B cell (primary cell): ENCODE measurements around the gene SLC37A4. TPM values are rescaled to one million over a fixed set of nuclear protein-coding genes. Genes with fewer than 3 reads are reported as not detected.
A peak's percentile ranks its signal among the peaks of the same experiment; 100 is the strongest.
"Not testable (repeated sequence)": the region's sequence is repeated elsewhere in the genome, so short reads cannot be mapped to it uniquely, and the experiment has no call there.

Experiments
- ATAC-seq: fragments of 200-7000 bp; cut with Tn5 transposase; one replicate; pipeline ENCODE4 v1.10.0; 2021; ENCODE audit warnings: low read depth, mild to moderate bottlenecking, moderate number of reproducible peaks, moderate library complexity
- CTCF ChIA-PET: fragments of 350-600 bp; sonication (Branson Sonifier 250); formaldehyde crosslinking; loops from one replicate; lab custom pipeline; 2021; ENCODE audit warnings: antibody characterized with exemption, inconsistent platforms; lab: Charles Lee
- POLR2A ChIA-PET: fragments of 350-600 bp; sonication (Branson Sonifier 250); formaldehyde crosslinking; loops from one replicate; lab custom pipeline; 2021; ENCODE audit warnings: antibody characterized with exemption; lab: Charles Lee
- DNase-seq: peaks from one replicate; pipeline ENCODE4 v3.0.0; 2013
- H2AFZ ChIP-seq: 2 replicates; pipeline ENCODE4 v1.6.1; 2012; ENCODE audit warnings: mild to moderate bottlenecking, low read depth, low read length; ENCODE audit not compliant: insufficient read depth, poor library complexity, severe bottlenecking
- H3K27ac ChIP-seq, 2 donors: 1 replicate in 1 of 2; 2 replicates in 1 of 2; pipeline ENCODE4 v1.5.1; 2012 to 2013; ENCODE audit warnings: low read length in 2 of 2, mild to moderate bottlenecking in 2 of 2, moderate library complexity in 1 of 2
- H3K27me3 ChIP-seq, 4 experiments: fragments of 200-600 bp in 1 of 4; sonication (generic) in 1 of 4; replicated peaks in 1 of 4; 1 replicate in 2 of 4; 2 replicates in 2 of 4; pipeline versions ENCODE4 v1.6.1 to v1.7.0; 2013 to 2016; ENCODE audit warnings: low read length in 3 of 4, mild to moderate bottlenecking in 2 of 4, mixed read lengths in 1 of 4, moderate library complexity in 1 of 4; ENCODE audit not compliant: insufficient read depth in 4 of 4, control insufficient read depth in 3 of 4; ENCODE audit errors: control extremely low read depth in 1 of 4
- H3K36me3 ChIP-seq, 2 experiments: replicated peaks in 1 of 2; 1 replicate in 1 of 2; 2 replicates in 1 of 2; pipeline versions ENCODE4 v1.6.1 to v1.7.1; 2013; ENCODE audit warnings: low read length in 1 of 2; ENCODE audit not compliant: insufficient read depth in 2 of 2, control insufficient read depth in 1 of 2; ENCODE audit errors: control extremely low read depth in 1 of 2, extremely low read depth in 1 of 2
- H3K4me1 ChIP-seq, 2 donors: fragments of 200-600 bp in 1 of 2; sonication (generic) in 1 of 2; 1 replicate in 1 of 2; 2 replicates in 1 of 2; pipeline versions ENCODE4 v1.5.1 to v1.6.1; 2013 to 2017; ENCODE audit warnings: low read length in 2 of 2; ENCODE audit not compliant: control insufficient read depth in 2 of 2, insufficient read depth in 2 of 2
- H3K4me2 ChIP-seq: replicated peaks from 2 replicates; pipeline ENCODE3; 2012; ENCODE audit warnings: mild to moderate bottlenecking, low read depth, low read length; ENCODE audit not compliant: poor library complexity, severe bottlenecking
- H3K4me3 ChIP-seq, 5 experiments: fragments of 200-600 bp in 1 of 5; sonication (generic) in 1 of 5; 1 replicate in 3 of 5; 2 replicates in 2 of 5; pipeline versions ENCODE4 v1.5.1 to v1.7.0; 2011 to 2016; ENCODE audit warnings: low read length in 4 of 5, mild to moderate bottlenecking in 4 of 5, low read depth in 2 of 5, control low read depth in 1 of 5, moderate library complexity in 1 of 5; ENCODE audit not compliant: insufficient read depth in 1 of 5; ENCODE audit errors: control extremely low read depth in 1 of 5, extremely low read depth in 1 of 5
- H3K79me2 ChIP-seq: fragments of 200-600 bp; sonication (generic); one replicate; pipeline ENCODE4 v1.6.0; 2016; ENCODE audit warnings: low read length; ENCODE audit not compliant: control insufficient read depth, insufficient read depth
- H3K9ac ChIP-seq: fragments of 200-600 bp; sonication (generic); 2 replicates; pipeline ENCODE4 v1.6.1; 2017; ENCODE audit warnings: mild to moderate bottlenecking, low read length, moderate library complexity
- H3K9me3 ChIP-seq, 3 donors: one replicate each; pipeline versions ENCODE4 v1.6.1 to v1.7.1; 2013; ENCODE audit warnings: low read length in 2 of 3; ENCODE audit not compliant: control insufficient read depth in 2 of 3, insufficient read depth in 1 of 3; ENCODE audit errors: control extremely low read depth in 1 of 3
- H4K20me1 ChIP-seq: 2 replicates; pipeline ENCODE4 v1.6.0; 2012; ENCODE audit warnings: mild to moderate bottlenecking, low read length; ENCODE audit not compliant: insufficient read depth, control insufficient read depth, poor library complexity, severe bottlenecking
- H3K27ac Mint-ChIP-seq: one replicate; pipeline ENCODE4 v1.8.0; 2021; ENCODE audit warnings: mixed read lengths
- H3K27me3 Mint-ChIP-seq: one replicate; pipeline ENCODE4 v1.8.0; 2021; ENCODE audit warnings: mixed read lengths
- H3K4me1 Mint-ChIP-seq: one replicate; pipeline ENCODE4 v1.8.0; 2021; ENCODE audit warnings: mixed read lengths
- H3K4me3 Mint-ChIP-seq: one replicate; pipeline ENCODE4 v1.8.0; 2021; ENCODE audit warnings: mixed read lengths
- H3K9me3 Mint-ChIP-seq: one replicate; pipeline ENCODE4 v1.8.0; 2022; ENCODE audit warnings: mixed read lengths; ENCODE audit not compliant: insufficient read depth
- EZH2 ChIP-seq: IDR thresholded peaks from 2 replicates; pipeline ENCODE4 v1.6.1; 2012; ENCODE audit warnings: borderline replicate concordance, low read depth, mild to moderate bottlenecking, moderate library complexity, low read length; ENCODE audit not compliant: insufficient read depth, poor library complexity, severe bottlenecking
- WGBS: methylation state at CpG from one replicate; pipeline ENCODE4 v1.1.5; 2013; ENCODE audit warnings: missing lambda C conversion rate; ENCODE audit not compliant: insufficient coverage; 5-methylcytosine and 5-hydroxymethylcytosine counted together
- intact Hi-C: fragments of 100-400 bp; cut with micrococcal nuclease; formaldehyde crosslinking; loops from one replicate; pipeline ENCODE4 v1.10.0; 2022
- polyA plus RNA-seq: library from polyadenylated mRNA; depleted of rRNA; stranded (reverse); fragments of >200 nt; gene quantifications from 2 replicates; pipeline ENCODE4 v1.2.3, GENCODE V29; 2012
- total RNA-seq, 2 donors: library from RNA; stranded (reverse); fragments of 120-200 nt in 1 of 2; gene quantifications; 1 replicate in 1 of 2; 2 replicates in 1 of 2; pipeline versions ENCODE4 v1.2.3 to v1.2.4, GENCODE V29; 2013 to 2022
- TF ChIP-seq, protein P1 (sequence below): fragments of 200-600 bp; IDR thresholded peaks from one replicate; pipeline ENCODE4 v1.8.0; 2022; ENCODE audit warnings: antibody characterized with exemption, mild to moderate bottlenecking

SLC37A4 gene
- total and polyA plus RNA-seq, 2 donors (not counting 1 experiment from before 2014, with no cell fraction given) = 14.3 to 26.3 TPM

DNA sequence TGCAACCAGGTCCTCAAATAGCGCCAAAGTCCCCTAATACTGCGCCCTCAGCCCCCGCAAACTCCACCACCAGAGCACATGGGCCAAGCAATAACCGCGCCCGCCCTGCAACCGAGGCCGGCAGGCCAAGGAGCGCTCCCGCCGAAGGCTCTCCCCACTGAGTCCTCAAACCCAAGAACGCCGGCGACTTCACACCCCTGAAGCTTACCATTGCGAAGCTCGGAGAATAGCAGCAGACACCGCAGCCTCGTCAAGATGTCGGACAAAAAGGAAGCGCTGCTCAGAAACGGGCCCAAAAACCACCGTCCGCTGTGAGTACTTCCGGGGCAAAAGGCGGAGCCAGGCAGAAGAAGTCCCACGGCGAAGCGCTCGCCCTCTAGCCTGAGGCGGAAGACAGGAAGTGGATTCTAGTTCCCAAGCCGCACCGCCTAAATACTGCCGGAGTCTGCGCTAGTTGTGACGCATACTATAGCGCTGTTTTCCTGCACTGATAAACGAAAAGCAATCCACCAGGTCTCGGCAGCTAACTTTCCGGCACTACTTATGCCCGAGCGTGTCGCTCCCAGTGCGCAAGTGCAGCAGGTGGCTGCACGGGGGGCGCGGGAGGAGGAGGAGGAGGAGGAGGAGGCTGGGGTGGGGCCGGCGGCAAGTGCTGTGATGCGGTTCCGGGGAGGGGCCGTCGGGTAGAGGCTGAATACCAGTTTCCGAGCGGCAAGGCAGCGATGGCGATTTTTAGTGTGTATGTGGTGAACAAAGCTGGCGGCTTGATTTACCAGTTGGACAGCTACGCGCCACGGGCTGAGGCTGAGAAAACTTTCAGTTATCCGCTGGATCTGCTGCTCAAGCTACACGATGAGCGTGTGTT is 12.4 kb downstream of the SLC37A4 start, which contains the start of the genes RPS25 and TRAPPC4:
RPS25 (minus strand) TSS at position 270 of the 865 bp plus-strand sequence; CDS start at position 211, 59 bp downstream.
TRAPPC4 (plus strand) TSS at position 693 of the 865 bp plus-strand sequence; CDS start at position 723, 30 bp downstream.
- H3K27me3 ChIP-seq = no peaks in the 10 kb centered on the region
- H2AFZ ChIP-seq = peak within 1 kb of the TSS; percentile 79
- H3K4me3 ChIP-seq = peak within 1 kb of the TSS; percentile 85 to 98 (median 93)
- intact Hi-C loops = loop anchor here (1.0 to 5.0 kb wide), 10 partner anchors 12 to 617 kb away; partner anchors contain the start of genes ATP5MG, CBL, CENATAC and DDX6
- Mint-ChIP-seq H3K4me3 (peak within 1 kb of the TSS; percentile 100), H3K27me3 (no peaks in the 10 kb centered on the region), H3K4me1 (peaks cover 46% of the 10 kb centered on the region), H3K9me3 (no peaks in the 10 kb centered on the region), H3K27ac (peak within 1 kb of the TSS; percentile 100)
- TF ChIP-seq EZH2 = no peak
- TF ChIP-seq, protein P1, sequence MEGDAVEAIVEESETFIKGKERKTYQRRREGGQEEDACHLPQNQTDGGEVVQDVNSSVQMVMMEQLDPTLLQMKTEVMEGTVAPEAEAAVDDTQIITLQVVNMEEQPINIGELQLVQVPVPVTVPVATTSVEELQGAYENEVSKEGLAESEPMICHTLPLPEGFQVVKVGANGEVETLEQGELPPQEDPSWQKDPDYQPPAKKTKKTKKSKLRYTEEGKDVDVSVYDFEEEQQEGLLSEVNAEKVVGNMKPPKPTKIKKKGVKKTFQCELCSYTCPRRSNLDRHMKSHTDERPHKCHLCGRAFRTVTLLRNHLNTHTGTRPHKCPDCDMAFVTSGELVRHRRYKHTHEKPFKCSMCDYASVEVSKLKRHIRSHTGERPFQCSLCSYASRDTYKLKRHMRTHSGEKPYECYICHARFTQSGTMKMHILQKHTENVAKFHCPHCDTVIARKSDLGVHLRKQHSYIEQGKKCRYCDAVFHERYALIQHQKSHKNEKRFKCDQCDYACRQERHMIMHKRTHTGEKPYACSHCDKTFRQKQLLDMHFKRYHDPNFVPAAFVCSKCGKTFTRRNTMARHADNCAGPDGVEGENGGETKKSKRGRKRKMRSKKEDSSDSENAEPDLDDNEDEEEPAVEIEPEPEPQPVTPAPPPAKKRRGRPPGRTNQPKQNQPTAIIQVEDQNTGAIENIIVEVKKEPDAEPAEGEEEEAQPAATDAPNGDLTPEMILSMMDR = no peak
- WGBS = under 1% methylated on average over 63 of the region's 63 CpGs
- ChIA-PET CTCF (interaction anchor here (0.8 to 3.0 kb wide), 4 partner anchors 12 to 49 kb away, joined by 3 to 14 read pairs (median 6); partner anchors contain the start of genes CENATAC, SLC37A4 and VPS11), POLR2A (interaction anchor here (0.7 to 3.3 kb wide), 8 partner anchors 12 to 582 kb away, joined by 3 to 18 read pairs (median 6); partner anchors contain the start of genes CENATAC, DPAGT1, KMT2A and SLC37A4)
- H3K4me2 ChIP-seq = peak within 1 kb of the TSS; percentile 77
- peak within 1 kb of the TSS; percentile 91 to 92 for H3K27ac ChIP-seq
- no peaks in the 10 kb centered on the region for H3K9me3 ChIP-seq
- peak within 1 kb of the TSS; percentile 91 for H3K9ac ChIP-seq
- peak; percentile 98 for DNase-seq
- H3K36me3 ChIP-seq = peaks cover 2 to 51% of the 10 kb centered on the region in 2 experiments
- peaks cover 27 to 34% of the 10 kb centered on the region in 2 donors for H3K4me1 ChIP-seq
- peaks cover 15% of the 10 kb centered on the region for H4K20me1 ChIP-seq
- peak; percentile 91 for ATAC-seq
- peaks cover 65% of the 10 kb centered on the region for H3K79me2 ChIP-seq

DNA sequence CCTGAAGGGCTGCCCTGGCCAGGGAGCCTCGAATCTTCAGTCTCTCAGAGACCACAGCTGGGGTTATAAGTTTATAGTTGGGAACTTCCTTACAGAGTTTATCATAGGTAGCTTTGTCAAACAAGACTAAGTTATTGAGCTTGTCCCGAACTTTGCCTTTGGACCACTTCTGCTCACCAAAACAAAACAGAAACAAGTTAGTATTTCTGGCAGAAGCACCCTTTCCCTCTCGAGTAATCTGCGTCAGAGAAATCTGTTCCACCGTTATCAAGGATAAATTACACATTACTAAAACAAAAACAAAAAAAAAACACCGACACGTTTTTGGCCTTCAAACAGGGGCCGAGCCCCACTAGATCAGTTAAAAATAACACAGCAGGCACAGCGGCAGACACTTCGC is 13.3 kb downstream of the SLC37A4 start:
- H3K9me3 ChIP-seq, ATAC-seq, H2AFZ ChIP-seq, H3K9me3 Mint-ChIP-seq, DNase-seq, H3K27me3 Mint-ChIP-seq, H3K27me3 ChIP-seq: not testable (repeated sequence)
- intact Hi-C loops = loop anchor here (5.0 kb wide), 2 partner anchors 190 to 225 kb away; partner anchors contain the start of genes CBL and DDX6
- POLR2A ChIA-PET = interaction anchor here (0.7 to 3.3 kb wide), 2 partner anchors 20 to 87 kb away, joined by 3 to 14 read pairs; partner anchors contain the start of gene CENATAC
- Mint-ChIP-seq H3K4me3 (peak overlapping the region; percentile 100), H3K4me1 (peaks cover 46% of the 10 kb centered on the region), H3K27ac (peak overlapping the region; percentile 100)
- H3K4me1 ChIP-seq = peaks cover 27 to 34% of the 10 kb centered on the region in 2 donors
- WGBS = 1% methylated on average over 6 of the region's 10 CpGs
- peak overlapping the region; percentile 77 for H3K4me2 ChIP-seq
- peaks cover 2 to 52% of the 10 kb centered on the region in 2 experiments for H3K36me3 ChIP-seq
- H3K27ac ChIP-seq = peak overlapping the region; percentile 91 to 92
- H3K9ac ChIP-seq = peak overlapping the region; percentile 91
- peak overlapping the region; percentile 85 to 98 (median 93) for H3K4me3 ChIP-seq
- H3K79me2 ChIP-seq = peaks cover 56% of the 10 kb centered on the region
- H4K20me1 ChIP-seq = peaks cover 10% of the 10 kb centered on the region
- CTCF ChIA-PET = interaction anchor here (2.0 kb wide), 1 partner anchor 19 kb away, joined by 8 read pairs; the partner anchor contains the start of gene CENATAC
